ENCODE data around the gene RAB14.

DNA sequence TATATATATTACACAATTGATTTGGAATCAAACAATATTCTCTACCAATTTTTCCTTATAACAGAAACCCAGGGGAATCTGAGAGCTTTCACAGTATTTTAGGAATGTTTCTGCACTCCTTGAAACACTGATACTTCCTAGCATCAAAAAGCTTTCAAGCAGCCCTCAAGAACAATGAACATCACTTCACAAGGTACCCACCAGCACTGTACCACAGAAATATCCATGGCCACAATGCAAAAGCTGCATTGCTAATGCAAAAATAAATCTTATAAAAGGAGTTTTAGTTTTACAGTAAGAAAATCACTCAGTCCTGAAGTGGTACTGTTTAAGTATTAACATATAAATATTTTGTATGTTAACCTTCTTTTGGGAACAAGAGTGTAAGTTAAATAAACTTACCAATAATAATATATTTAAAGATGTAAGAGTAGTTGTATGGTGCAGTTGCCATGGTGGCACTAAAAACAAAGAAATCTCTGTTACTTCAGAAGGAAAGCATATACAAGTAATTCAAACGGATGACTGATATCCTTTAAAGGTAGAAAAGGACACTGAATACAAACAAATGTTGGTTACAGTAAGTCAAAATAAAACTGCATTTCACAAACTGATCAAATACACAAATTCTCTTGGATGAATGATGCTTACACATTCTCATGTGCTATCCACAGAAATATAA lies 8.6 kb downstream of the RAB14 start:
- TF ChIP-seq, protein P1, sequence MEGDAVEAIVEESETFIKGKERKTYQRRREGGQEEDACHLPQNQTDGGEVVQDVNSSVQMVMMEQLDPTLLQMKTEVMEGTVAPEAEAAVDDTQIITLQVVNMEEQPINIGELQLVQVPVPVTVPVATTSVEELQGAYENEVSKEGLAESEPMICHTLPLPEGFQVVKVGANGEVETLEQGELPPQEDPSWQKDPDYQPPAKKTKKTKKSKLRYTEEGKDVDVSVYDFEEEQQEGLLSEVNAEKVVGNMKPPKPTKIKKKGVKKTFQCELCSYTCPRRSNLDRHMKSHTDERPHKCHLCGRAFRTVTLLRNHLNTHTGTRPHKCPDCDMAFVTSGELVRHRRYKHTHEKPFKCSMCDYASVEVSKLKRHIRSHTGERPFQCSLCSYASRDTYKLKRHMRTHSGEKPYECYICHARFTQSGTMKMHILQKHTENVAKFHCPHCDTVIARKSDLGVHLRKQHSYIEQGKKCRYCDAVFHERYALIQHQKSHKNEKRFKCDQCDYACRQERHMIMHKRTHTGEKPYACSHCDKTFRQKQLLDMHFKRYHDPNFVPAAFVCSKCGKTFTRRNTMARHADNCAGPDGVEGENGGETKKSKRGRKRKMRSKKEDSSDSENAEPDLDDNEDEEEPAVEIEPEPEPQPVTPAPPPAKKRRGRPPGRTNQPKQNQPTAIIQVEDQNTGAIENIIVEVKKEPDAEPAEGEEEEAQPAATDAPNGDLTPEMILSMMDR (IDR thresholded peaks at IDR 0.05): no peak
- TF ChIP-seq EZH2 (IDR thresholded peaks at IDR 0.05): no peak

Data from neural progenitor cell (in vitro differentiated cells).